A549 (cell line): ENCODE data around the gene CC2D1A. TPM values are rescaled to one million over a fixed set of nuclear protein-coding genes. Genes with fewer than 3 reads are reported as not detected.
A peak's percentile ranks its signal among the peaks of the same experiment; 100 is the strongest.
"Not testable (repeated sequence)": the region's sequence is repeated elsewhere in the genome, so short reads cannot be mapped to it uniquely, and the experiment has no call there.

ENCODE experiments used
- ATAC-seq, 2 experiments: fragments of 200-7000 bp in 1 of 2; fragments of >200 bp in 1 of 2; cut with Nextera tagmentation in 1 of 2; cut with Tn5 transposase in 1 of 2; 3 replicates each; pipeline versions ENCODE4 v1.8.0 to v1.9.1; 2018 to 2020; ENCODE audit warnings: mild to moderate bottlenecking in 1 of 2, moderate library complexity in 1 of 2
- CTCF ChIA-PET: fragments of 300-600 bp; sonication (Branson Sonifier 250); formaldehyde crosslinking; extraction: SDS; loops from one replicate; lab custom pipeline; 2021; ENCODE audit warnings: antibody characterized with exemption, inconsistent platforms; lab: Yijun Ruan, JAX
- POLR2A ChIA-PET: fragments of 350-600 bp; formaldehyde crosslinking; extraction: SDS; loops from one replicate; lab custom pipeline; 2021; ENCODE audit warnings: antibody characterized with exemption, inconsistent platforms; lab: Yijun Ruan, JAX
- DNase-seq, 2 experiments: peaks; one replicate each; pipeline versions ENCODE4 v3.0.0 to v3.0.0-alpha.2; 2011 to 2016; ENCODE audit warnings: low read depth in 1 of 2, low spot score in 1 of 2
- FAIRE-seq: peaks from 2 replicates; lab custom pipeline; 2011; peaks lifted over from hg19 to GRCh38; lab: Jason Lieb, UNC
- H3K27ac ChIP-seq, 2 experiments: fragments of >200 bp; sonication (Bioruptor Twin); formaldehyde crosslinking; 3 replicates each; pipeline ENCODE4 v1.5.1; 2016 to 2017
- H3K4me1 ChIP-seq: fragments of >200 bp; sonication (Bioruptor Twin); formaldehyde crosslinking; 3 replicates; pipeline ENCODE4 v1.6.1; 2016
- H3K4me2 ChIP-seq: fragments of >200 bp; sonication (Bioruptor Twin); formaldehyde crosslinking; 3 replicates; pipeline ENCODE4 v1.6.1; 2016
- H3K4me3 ChIP-seq: fragments of >200 bp; sonication (Bioruptor Twin); formaldehyde crosslinking; 3 replicates; pipeline ENCODE4 v1.5.1; 2016
- H3K9me3 ChIP-seq: fragments of >200 bp; sonication (Bioruptor Twin); formaldehyde crosslinking; 3 replicates; pipeline ENCODE4 v1.6.1; 2016
- CBX2 ChIP-seq: fragments of 200-600 bp; sonication (generic); IDR thresholded peaks from 2 replicates; pipeline ENCODE4 v1.6.1; 2016; ENCODE audit warnings: low read depth, mild to moderate bottlenecking, borderline replicate concordance
- CHD4 ChIP-seq: fragments of 200-600 bp; sonication (generic); IDR thresholded peaks from 2 replicates; pipeline ENCODE4 v1.6.1; 2016; ENCODE audit warnings: antibody characterized with exemption, mild to moderate bottlenecking, borderline replicate concordance
- EHMT2 ChIP-seq: fragments of 200-600 bp; sonication (generic); IDR thresholded peaks from 2 replicates; pipeline ENCODE4 v1.6.1; 2016; ENCODE audit warnings: antibody characterized with exemption, low read depth, mild to moderate bottlenecking, moderate library complexity
- FOSB ChIP-seq: fragments of 250-450 bp; sonication (Bioruptor Pico); IDR thresholded peaks from 2 replicates; pipeline ENCODE4 v1.5.0; 2020; ENCODE audit warnings: mild to moderate bottlenecking, moderate library complexity
- FOSL2 ChIP-seq, 2 experiments: fragments of 450-650 bp in 1 of 2; fragments of >200 bp in 1 of 2; sonication (Bioruptor Twin) in 1 of 2; formaldehyde crosslinking; IDR thresholded peaks; 2 replicates each; pipeline versions ENCODE4 v1.5.0 to v1.6.1; 2016 to 2020; ENCODE audit warnings: mild to moderate bottlenecking in 1 of 2, moderate library complexity in 1 of 2
- GATA3 ChIP-seq: IDR thresholded peaks from 2 replicates; pipeline ENCODE4 v1.6.1; 2012; ENCODE audit warnings: borderline replicate concordance
- HDAC2 ChIP-seq: fragments of 200-600 bp; sonication (generic); IDR thresholded peaks from 2 replicates; pipeline ENCODE4 v1.6.1; 2016
- HEYL ChIP-seq: fragments of 250-450 bp; sonication (Bioruptor Pico); IDR thresholded peaks from 2 replicates; pipeline ENCODE4 v1.8.0; 2021; ENCODE audit warnings: mild to moderate bottlenecking, moderate library complexity
- HOXB13 ChIP-seq: fragments of 250-450 bp; sonication (Bioruptor Pico); IDR thresholded peaks from 2 replicates; pipeline ENCODE4 v1.5.0; 2020; ENCODE audit warnings: low read depth, mild to moderate bottlenecking, moderate library complexity
- JUNB ChIP-seq: fragments of >200 bp; sonication (Bioruptor Twin); formaldehyde crosslinking; IDR thresholded peaks from 2 replicates; pipeline ENCODE4 v1.6.1; 2016
- KDM1A ChIP-seq: fragments of 200-600 bp; sonication (generic); IDR thresholded peaks from 2 replicates; pipeline ENCODE4 v1.6.1; 2016; ENCODE audit warnings: low read depth, mild to moderate bottlenecking
- KDM5A ChIP-seq: fragments of 200-600 bp; sonication (generic); IDR thresholded peaks from 2 replicates; pipeline ENCODE4 v1.6.1; 2016; ENCODE audit warnings: antibody characterized with exemption, mild to moderate bottlenecking
- NFE2L2 ChIP-seq: fragments of 150-350 bp; conservative IDR thresholded peaks from 2 replicates; pipeline ENCODE4 v1.6.1; 2014; ENCODE audit warnings: low read length
- POLR2AphosphoS2 ChIP-seq: conservative IDR thresholded peaks from 2 replicates; pipeline ENCODE4 v1.6.1; 2012; ENCODE audit warnings: low read length, improper control_type of control experiment, inconsistent platforms
- SREBF2 ChIP-seq: fragments of 450-650 bp; IDR thresholded peaks from 2 replicates; pipeline ENCODE4 v1.6.1; 2014; ENCODE audit warnings: mild to moderate bottlenecking, moderate library complexity
- USF2 ChIP-seq: fragments of 450-650 bp; IDR thresholded peaks from 2 replicates; pipeline ENCODE4 v1.6.1; 2014; ENCODE audit warnings: antibody characterized with exemption
- ZFP36 ChIP-seq: fragments of 450-650 bp; IDR thresholded peaks from 2 replicates; pipeline ENCODE4 v1.6.1; 2014; ENCODE audit warnings: borderline replicate concordance; ENCODE audit not compliant: partially characterized antibody
- WGBS: methylation state at CpG from one replicate; pipeline ENCODE4 v1.1.6; 2017; ENCODE audit errors: missing lambda C conversion rate; 5-methylcytosine and 5-hydroxymethylcytosine counted together
- polyA plus RNA-seq, 4 experiments: library from polyadenylated mRNA; depleted of rRNA in 3 of 4; stranded (reverse); fragments of >200 nt; fragmentation: RNase III in 1 of 4; extraction: RNeasy Plus Mini Kit Qiagen cat#74134 plus additional on column Dnase treatment in 1 of 4; gene quantifications; 2 replicates in 3 of 4; 3 replicates in 1 of 4; pipeline ENCODE4 v1.2.3, GENCODE V29; 2011 to 2017
- TF ChIP-seq, protein P1 (sequence below): fragments of >200 bp; sonication (Bioruptor Twin); formaldehyde crosslinking; IDR thresholded peaks from 3 replicates; pipeline ENCODE4 v1.6.1; 2016

Gene CC2D1A
- polyA plus RNA-seq, 2 of the 4 experiments (the other 2 are of a cell fraction), result 4.8 to 13.9 TPM

DNA sequence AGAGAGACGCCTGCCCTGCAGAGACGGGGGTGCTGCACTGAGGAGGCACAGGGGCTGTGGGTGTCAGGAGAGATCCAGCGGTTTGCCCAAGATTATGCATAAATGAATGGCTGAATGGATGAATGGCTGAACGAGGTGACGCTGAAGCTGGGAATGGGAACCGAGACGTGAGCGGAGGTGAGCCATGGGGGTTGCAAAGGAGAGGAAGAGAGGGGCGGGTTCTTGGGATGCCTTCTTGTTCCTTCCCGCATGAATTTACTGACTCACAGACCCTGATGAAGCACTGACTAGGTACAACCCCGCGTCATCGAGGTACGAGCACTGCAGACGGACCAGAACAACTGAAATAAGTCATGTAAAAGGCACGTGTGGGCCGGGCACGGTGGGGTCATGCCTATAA, 63.0 kb downstream of the CC2D1A start:
- ChIA-PET CTCF (no interaction called here), POLR2A (no interaction called here)
- DNase-seq (no peak), ATAC-seq (no peak), FAIRE-seq (no peak)
- H3K4me1 ChIP-seq, result no peaks in the 10 kb centered on the region
- H3K27ac ChIP-seq, result no peak overlapping the region
- WGBS, result 93% methylated on average over 18 of the region's 18 CpGs
- TF ChIP-seq USF2 (no peak), GATA3 (no peak), EHMT2 (no peak), FOSL2 (IDR thresholded peaks at IDR 0.05) (no peak), FOSL2 (CRISPR knock-in tag; IDR thresholded peaks at IDR 0.05) (no peak), CBX2 (no peak), SREBF2 (no peak), ZFP36 (no peak), NFE2L2 (no peak), JUNB (no peak), HEYL (CRISPR knock-in tag) (no peak), HDAC2 (no peak)
- no peak overlapping the region for H3K4me3 ChIP-seq
- H3K9me3 ChIP-seq, result no peaks in the 10 kb centered on the region
- no peak overlapping the region for H3K4me2 ChIP-seq

DNA sequence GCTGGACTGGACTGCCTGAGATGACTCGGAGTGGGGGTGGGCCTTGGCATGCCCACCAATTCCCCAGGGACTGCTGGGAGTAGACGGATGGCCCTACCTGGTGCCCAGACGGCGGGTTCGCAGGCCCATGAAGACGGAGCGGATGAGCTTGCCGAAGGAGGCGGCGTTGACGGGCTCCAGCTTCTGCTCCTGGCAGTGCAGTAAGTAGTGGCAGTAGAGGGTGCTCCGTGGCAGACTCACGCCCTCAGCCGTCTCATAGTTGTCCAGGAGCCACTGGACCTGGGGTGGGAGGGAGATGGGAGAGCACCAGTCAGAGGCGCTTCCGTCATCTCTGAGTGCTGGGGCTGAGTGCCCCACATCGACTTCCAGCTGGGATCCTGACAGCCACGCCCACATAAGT, 63.9 kb downstream of the CC2D1A start:
- 88% methylated on average over 13 of the region's 18 CpGs for WGBS
- Histone ChIP-seq H3K4me2 (no peak overlapping the region), H3K4me1 (no peaks in the 10 kb centered on the region), H3K27ac (no peak overlapping the region), H3K9me3 (no peaks in the 10 kb centered on the region), H3K4me3 (no peak overlapping the region)
- ChIA-PET POLR2A (no interaction called here), CTCF (no interaction called here)
- ATAC-seq (no peak), FAIRE-seq (no peak), DNase-seq (no peak)
- no peak for TF ChIP-seq ZFP36
- TF ChIP-seq KDM5A, result no peak
- TF ChIP-seq HOXB13, result no peak
- no peak for TF ChIP-seq POLR2AphosphoS2
- TF ChIP-seq, protein P1, sequence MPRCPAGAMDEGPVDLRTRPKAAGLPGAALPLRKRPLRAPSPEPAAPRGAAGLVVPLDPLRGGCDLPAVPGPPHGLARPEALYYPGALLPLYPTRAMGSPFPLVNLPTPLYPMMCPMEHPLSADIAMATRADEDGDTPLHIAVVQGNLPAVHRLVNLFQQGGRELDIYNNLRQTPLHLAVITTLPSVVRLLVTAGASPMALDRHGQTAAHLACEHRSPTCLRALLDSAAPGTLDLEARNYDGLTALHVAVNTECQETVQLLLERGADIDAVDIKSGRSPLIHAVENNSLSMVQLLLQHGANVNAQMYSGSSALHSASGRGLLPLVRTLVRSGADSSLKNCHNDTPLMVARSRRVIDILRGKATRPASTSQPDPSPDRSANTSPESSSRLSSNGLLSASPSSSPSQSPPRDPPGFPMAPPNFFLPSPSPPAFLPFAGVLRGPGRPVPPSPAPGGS, result no peak
- TF ChIP-seq GATA3, result no peak
- no peak for TF ChIP-seq KDM1A
- TF ChIP-seq FOSB (CRISPR knock-in tag), result no peak

DNA sequence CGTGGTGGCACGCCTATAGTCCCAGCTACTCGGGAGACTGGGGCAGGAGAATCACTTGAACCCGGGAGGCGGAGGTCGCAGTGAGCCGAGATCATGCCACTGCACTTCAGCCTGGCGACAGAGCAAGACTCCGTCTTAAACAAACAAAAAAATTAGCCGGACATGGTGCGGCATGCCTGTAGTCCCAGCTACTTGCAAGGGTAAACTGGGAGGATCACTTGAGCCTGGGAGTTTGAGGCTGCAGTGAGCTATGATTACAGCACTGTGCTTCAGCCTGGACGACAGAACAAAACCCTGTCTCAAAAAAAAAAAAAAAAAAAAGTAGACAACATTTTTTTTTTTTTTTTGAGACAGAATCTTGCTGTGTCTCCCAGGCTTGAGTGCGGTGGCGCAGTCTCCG, 65.9 kb downstream of the CC2D1A start:
- H3K9me3 ChIP-seq, H3K4me3 ChIP-seq, H3K27ac ChIP-seq, DNase-seq, FAIRE-seq, H3K4me2 ChIP-seq, H3K4me1 ChIP-seq, ATAC-seq: not testable (repeated sequence)
- CTCF ChIA-PET, result interaction anchor here (1.1 to 1.4 kb wide), 2 partner anchors 12 kb away, joined by 3 to 5 read pairs; no protein-coding TSS in a partner anchor
- WGBS, result 90% methylated on average over 15 of the region's 15 CpGs
- POLR2A ChIA-PET, result interaction anchor here (0.6 kb wide), 2 partner anchors 32 to 91 kb away, joined by 3 to 4 read pairs; no protein-coding TSS in a partner anchor

DNA sequence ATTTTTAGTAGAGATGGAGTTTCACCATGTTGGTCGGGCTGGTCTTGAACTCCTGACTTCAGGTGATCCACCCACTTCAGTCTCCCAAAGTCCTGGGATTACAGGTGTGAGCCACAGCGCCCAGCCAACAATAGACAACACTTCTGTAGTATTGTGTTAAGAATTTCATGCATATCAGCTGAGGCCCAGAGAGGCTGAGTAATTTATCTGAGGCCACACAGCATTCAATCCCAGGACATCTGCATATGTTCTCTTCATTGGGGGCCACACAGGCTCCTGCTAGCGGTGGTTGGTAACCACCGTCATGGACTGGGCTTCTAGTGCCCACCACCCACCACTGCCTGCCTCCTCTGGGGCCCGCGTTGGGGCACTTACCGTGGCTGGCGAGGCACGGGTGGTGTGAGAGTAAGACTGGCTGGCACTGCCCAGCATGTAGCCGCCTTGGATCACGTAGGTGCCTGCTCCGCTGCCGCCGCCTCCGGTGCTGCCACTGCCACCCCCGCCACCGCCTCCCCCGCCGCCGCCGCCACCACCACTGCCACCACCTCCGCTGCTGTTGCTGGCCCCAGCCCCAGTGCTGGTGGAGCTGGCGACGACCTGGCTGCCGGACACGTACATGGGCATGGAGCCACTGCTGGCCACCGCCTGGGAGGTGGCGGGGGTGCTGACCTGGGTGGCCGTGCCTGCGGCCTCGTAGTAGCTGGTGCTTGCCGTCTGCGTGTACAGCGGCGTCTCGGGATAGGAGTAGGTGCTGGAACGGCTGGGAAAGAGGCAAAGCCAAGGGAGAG, 66.6 kb downstream of the CC2D1A start:
- Histone ChIP-seq H3K4me1 (no peaks in the 10 kb centered on the region), H3K4me2 (no peak overlapping the region), H3K4me3 (no peak overlapping the region), H3K9me3 (no peaks in the 10 kb centered on the region), H3K27ac (no peak overlapping the region)
- DNase-seq (no peak), FAIRE-seq (no peak), ATAC-seq (no peak)
- peak; percentile 46 for TF ChIP-seq ZFP36
- no peak for TF ChIP-seq CHD4
- POLR2A ChIA-PET, result interaction anchor here (0.5 kb wide), 1 partner anchor 61 kb away, joined by 3 read pairs; no protein-coding TSS in a partner anchor
- CTCF ChIA-PET, result interaction anchor here (1.1 to 1.4 kb wide), 3 partner anchors 11 to 92 kb away, joined by 3 to 5 read pairs (median 4); no protein-coding TSS in a partner anchor
- WGBS, result 100% methylated on average over 1 of the region's 37 CpGs
